Measurements from ENCODE around the gene PLEKHF1.
"Not testable (repeated sequence)": the region's sequence is repeated elsewhere in the genome, so short reads cannot be mapped to it uniquely, and the experiment has no call there.

PLEKHF1 gene

DNA sequence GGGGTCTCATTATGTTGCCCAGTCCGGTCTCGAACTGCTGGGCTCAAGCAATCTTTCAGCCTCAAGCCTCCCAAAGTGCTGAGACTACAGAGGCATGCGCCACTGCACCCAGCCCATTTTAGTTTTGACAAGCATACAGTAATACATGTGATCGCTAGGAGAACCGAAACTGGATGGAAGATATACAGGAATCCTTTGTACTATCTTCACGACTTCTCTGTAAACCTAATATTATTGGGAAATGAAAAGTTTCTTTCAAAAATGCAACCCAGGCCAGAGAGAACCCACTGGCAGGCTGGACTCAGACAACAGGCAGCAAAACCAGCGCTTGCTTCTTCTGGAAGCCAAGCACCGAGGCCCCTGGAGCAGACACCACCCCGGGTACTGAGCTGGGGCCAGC is 40.4 kb downstream of the PLEKHF1 start:
- no peak for TF ChIP-seq ZNF274 (IDR thresholded peaks at IDR 0.05; ENCODE audit: low read depth, low read length)
- H3K4me3 ChIP-seq (ENCODE audit: low read length): no peak overlapping the region

DNA sequence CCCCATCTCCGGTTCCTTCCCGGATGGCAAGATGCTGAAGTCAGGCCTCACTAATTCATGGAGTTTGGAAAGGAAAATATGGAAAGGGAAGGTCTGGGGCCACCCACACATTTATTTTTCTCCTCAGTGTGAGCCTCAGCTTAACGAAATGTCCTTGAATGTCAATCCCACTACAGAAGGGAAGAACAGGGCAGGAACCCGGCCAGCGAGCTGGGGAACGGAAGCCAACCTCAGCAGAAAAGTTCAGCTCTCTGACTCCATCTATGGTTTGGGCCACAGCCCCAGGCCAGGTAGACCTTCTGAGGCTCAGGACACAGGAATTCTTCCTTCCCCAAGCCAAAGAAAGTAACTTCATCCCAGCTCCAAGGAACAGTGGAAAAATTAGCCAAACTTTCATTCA is 41.4 kb downstream of the PLEKHF1 start:
- no peak overlapping the region for H3K4me3 ChIP-seq (ENCODE audit: low read length)
- no peak for TF ChIP-seq ZNF274 (IDR thresholded peaks at IDR 0.05; ENCODE audit: low read depth, low read length)

DNA sequence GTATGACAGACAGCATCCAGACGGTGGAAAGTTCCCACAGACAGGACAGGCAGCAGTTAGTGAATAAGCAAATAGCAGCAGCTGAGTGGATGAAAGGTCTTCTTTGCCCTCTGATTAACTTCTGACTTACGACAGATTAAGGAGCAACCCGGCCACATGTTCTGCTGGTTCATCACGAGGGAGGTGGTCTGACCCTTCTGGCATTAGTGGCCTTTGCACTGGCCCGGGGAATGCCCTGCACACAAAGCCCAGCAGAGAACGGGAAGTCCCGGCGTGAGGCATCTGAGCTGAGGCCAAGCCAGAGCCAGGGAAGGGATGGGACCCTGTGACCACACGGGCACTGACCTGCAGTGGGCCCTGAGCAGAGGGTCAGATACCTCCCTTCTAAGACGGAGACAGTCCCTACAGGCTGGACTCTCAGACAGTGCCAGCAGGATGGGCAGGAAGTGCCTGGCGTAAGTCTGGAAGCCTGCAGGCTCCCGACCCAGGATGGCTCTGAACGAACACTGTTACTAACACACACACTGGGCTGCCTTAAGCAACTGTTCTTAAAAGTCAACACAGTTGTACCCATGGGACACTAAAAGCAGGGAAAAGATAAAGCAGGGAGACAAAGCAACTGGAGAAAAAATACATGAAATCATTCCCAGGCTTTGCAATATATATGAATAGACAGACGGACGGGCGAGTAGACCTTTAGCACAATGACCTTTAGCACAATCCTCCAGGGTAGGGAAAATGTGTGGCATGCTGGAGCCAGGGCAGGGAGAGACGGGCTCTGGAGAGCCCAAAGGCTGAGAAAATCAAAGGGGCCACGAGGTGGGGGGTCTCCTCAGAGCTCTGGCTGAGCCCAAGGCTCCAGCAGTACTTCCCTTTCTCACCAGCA is 43.5 kb downstream of the PLEKHF1 start:
- no peak for TF ChIP-seq ZNF274 (IDR thresholded peaks at IDR 0.05; ENCODE audit: low read depth, low read length)
- no peak overlapping the region for H3K4me3 ChIP-seq (ENCODE audit: low read length)

DNA sequence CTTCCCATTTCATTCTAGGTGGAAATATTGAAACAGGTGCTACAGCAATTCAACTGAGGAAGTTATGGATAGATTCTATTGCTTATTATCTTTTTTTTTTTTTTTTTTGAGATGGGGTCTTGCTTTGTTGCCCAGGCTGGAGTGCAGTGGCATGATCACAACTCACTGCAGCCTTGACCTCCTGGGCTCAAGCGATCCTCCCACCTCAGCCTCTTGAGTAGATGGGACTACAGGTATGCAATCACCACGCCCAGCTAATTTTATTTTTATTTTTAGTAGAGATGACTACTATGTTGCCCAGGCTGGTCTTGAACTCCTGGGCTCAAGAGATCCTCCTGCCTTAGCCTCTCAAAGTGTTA is 44.2 kb downstream of the PLEKHF1 start:
- not testable (repeated sequence) for H3K4me3 ChIP-seq (ENCODE audit: low read length)

DNA sequence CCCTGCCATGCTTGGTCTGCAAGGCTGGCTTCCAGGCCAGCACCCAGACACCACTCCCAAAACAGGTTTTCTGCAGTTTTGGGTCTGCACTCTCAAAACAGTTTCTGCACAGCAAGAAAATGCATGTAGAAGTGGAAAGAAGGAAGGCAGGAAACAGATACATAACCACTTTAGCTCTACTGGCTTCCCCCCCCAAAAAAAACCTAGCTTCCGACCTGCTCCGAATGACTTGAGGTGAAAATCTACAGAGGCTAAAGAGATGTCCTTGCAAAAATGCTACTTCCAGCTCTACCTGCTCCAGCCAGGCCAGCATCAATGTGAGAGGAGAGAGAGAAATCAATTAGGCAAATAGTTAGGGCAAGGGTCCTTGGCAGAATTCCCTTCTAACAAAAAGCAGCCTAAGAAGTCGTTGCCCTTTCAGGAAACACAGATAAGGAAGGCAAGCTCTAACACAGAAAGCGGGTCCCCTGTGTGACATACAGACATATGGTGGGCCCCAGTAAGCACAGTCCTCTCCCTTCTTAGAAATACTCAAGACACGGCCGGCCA is 46.4 kb downstream of the PLEKHF1 start:
- H3K4me3 ChIP-seq (ENCODE audit: low read length): no peak overlapping the region
- TF ChIP-seq ZNF274 (IDR thresholded peaks at IDR 0.05; ENCODE audit: low read depth, low read length): no peak

DNA sequence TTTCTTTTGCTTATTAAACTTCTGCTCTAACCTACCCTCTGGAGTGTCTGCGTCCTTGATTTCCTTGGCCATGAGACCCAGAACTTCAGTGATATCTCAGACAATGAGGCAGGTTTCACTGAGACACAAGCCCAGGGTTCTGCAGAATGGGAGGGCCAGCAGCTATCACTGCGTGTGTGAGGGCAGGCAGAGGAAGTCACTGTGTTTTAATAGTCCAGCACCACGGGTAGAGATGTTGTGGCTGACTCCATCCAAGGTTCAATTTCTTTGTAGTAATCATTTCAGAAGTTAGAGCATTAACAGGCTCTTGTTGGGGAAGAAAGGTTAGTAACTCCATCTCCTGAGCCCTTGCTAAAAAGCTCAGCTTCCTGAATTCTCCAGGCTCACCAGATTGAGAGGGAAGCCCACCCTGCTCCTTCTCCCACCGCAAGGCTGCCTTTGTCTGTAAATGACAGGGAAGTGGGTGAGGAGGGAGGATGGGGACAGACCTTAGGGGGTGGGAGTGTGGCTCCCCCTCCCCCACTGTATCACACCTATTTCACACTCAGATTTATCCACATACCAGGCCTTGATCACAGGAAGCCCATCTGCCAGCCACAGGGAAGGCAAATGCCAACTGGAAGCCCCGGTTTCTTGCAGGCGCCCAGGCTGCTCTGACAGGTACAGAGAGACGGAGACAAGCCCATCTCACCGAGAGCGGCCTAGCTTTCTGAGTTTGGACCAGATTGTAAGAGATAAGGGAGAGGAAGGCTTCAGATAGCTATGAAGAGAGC is 47.7 kb downstream of the PLEKHF1 start:
- no peak overlapping the region for H3K4me3 ChIP-seq (ENCODE audit: low read length)
- TF ChIP-seq ZNF274 (IDR thresholded peaks at IDR 0.05; ENCODE audit: low read depth, low read length): no peak

DNA sequence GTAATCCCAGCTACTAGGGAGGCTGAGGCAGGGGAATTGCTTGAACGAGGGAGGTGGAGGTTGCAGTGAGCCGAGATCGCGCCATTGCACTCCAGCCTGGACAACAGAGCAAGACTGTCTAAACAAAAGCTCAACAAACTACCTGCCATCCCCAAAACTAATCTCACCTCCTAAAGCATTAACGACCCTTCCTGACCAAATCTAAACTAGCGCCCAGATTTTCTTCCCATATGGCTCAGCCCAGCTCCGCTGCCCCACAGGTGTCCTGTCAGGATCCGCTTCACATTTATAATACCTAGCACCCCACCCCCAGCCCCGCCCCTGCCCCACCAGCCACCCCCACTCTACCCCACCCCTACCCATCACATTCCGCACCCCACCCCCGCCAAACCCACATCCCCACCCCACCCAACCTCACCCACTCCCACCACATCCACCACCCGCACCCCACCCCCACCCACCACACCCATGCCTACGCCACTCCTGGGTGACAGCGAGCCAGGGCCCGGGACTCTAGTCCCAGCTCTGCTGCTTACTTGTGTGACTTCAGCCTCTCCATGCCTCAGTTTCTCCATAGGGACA is 49.2 kb downstream of the PLEKHF1 start:
- no peak for TF ChIP-seq ZNF274 (IDR thresholded peaks at IDR 0.05; ENCODE audit: low read depth, low read length)

DNA sequence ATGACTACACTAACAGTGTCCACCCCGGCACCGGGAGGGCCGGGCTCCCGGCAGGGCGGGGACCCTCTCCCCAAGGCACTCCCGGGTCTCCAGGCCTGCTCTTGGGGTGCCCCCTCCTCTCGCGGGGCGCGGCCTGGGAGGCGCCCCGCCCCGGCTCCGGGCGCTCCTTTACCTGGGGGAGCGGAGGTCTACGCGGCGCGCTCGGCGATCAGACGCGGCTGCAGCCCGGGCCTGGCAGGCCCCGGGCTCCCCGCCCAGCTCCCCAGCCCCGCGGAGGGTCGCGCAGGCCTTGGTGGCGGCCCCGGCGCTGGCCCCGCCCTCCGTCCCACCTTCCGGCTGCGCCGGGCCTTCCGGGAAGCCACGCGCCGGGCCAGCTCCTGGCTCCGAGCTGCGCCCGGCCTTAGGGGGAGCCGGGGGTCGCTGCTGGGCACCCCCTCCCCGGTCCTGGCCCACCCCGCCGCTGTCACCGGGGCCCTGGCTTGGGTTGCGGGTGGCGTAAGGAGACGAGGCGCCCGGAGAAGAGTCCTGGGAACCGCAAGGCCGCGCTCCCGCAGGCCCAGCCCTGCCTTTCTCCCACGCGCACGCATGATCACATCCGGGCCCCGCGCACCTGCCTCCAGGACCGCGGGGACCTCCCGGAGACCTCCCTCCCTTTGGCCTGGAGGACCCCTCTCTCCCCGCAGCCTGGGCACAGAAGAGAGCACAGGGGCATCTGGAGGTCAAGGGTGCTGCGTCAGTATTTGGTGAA is 49.9 kb downstream of the PLEKHF1 start, which contains the start of gene C19orf12:
Gene C19orf12 (minus strand): TSS at position 309 of the 748 bp plus-strand sequence. CDS start 6,848 bp downstream, outside the sequence.
- peak within 1 kb of the TSS; percentile 99 for H3K4me3 ChIP-seq (ENCODE audit: low read length)
- no peak for TF ChIP-seq ZNF274 (IDR thresholded peaks at IDR 0.05; ENCODE audit: low read depth, low read length)

More for the DNA sequence above, 49.2 kb downstream of the PLEKHF1 start:
- H3K4me3 ChIP-seq (ENCODE audit: low read length): peak overlapping the region; percentile 99

DNA sequence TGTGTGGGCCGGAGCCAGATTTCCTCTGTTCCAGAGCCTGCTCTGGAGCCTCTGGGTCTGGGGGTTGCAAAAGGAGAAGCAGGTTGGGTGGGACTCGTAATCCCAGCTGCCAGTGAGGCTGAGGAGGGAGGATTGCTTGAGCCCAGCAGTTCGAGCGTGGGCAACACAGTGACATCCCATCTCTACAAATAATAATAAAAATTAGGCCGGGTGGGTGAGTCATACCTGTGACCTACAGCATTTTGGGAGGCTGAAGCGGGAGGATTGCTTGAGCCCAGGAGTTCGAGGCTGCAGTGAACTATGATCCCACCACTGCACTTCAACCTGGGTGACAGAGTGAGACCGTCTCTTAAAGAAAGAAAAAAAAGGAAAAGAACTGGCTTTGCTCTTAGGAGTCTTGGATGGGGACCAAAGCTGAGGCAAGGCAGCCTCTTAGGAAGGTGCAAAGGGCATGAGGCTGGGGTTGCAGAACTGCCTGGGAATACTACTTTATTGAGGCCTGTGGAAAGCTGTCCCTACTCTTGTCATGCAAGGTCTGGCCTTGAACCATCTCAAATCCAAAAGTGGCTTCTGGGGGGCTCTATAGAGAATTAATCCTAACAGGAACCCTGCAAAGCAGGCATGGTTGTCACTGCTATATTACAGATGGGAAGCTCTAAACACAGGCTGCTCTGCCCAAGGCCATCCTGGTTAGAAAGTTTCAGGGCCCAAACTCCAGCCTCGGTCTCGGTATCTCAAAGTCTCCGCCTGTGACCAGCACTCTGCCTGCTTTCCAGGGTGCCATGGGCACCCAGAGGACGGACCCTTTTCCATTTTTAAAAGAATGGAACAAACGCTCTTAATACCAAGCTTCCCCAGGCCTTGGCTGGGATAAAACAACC is 50.7 kb downstream of the PLEKHF1 start:
- TF ChIP-seq ZNF274 (IDR thresholded peaks at IDR 0.05; ENCODE audit: low read depth, low read length): no peak
- peak overlapping the region; percentile 99 for H3K4me3 ChIP-seq (ENCODE audit: low read length)

DNA sequence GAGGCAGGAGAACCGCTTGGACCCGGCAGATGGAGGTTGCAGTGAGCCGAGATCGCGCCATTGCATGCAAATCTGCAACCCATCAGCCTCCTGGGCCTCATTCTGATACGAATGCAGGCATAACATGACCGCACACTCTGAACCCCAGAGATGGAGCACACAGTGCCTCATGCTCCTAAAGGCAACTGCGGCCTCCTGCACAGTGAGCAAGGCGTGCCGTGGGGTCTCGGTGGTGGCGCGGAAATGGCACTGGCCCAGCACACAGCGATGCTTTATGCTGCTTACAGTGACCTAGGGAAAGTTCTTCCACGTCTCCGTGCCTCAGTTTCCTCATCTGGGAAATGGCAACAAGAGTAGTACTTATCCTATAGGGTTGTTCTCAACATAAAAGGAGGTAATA is 51.8 kb downstream of the PLEKHF1 start:
- TF ChIP-seq ZNF274 (IDR thresholded peaks at IDR 0.05; ENCODE audit: low read depth, low read length): no peak
- no peak overlapping the region for H3K4me3 ChIP-seq (ENCODE audit: low read length)

DNA sequence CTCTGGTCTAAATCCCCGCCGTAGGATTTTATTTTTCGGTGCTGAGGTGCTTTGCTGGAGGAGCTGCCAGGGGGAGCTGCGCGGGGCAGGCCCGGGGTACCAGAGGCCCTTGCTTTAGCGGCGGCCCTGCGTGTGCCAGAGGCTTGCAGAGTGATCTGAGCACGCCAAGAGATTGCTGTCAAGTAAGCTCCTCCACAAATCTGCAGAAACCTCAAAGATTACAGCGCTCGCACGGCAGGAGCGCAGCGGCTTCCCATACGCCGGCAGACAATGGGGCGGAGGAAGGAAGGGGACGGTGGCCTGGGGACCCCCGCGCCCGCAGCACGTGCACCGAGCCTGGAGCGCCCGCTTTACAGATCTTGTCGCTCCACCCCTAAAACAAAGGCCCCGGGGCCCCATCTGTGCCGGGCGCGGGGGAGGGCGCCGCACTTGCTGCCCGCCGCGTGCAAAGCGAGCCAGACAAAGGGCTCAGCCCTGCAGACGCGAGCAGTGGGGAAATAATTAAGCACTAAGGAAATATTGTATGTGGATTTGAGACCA is 58.9 kb downstream of the PLEKHF1 start:
- no peak overlapping the region for H3K4me3 ChIP-seq (ENCODE audit: low read length)
- no peak for TF ChIP-seq ZNF274 (IDR thresholded peaks at IDR 0.05; ENCODE audit: low read depth, low read length)

DNA sequence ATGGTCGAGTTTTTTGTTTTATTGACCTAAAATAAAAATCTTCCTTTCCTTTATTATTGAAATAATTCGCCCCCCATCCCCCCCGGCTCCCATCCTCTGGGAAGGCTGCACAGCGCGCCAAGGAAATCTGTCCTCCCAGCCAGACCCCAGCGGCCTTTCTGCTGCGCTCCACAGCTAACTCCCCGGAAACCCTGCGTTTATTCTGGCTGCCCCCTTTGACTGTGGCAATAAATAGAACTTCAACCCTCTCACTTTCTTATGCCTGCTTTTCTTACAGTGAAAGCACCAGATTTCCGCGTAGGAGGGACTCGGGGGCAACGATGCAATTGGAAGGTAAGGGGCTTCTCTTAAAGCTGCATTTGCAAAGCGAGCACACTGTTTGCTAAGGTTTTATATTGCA is 59.5 kb downstream of the PLEKHF1 start:
- no peak overlapping the region for H3K4me3 ChIP-seq (ENCODE audit: low read length)
- no peak for TF ChIP-seq ZNF274 (IDR thresholded peaks at IDR 0.05; ENCODE audit: low read depth, low read length)
